GM19239 (cell line): ENCODE measurements around the gene TNIK.
A peak's percentile ranks its signal among the peaks of the same experiment; 100 is the strongest.

Experiments
- DNase-seq: peaks from one replicate; pipeline ENCODE4 v3.0.0; 2011; ENCODE audit warnings: low spot score; ENCODE audit not compliant: insufficient read length
- FAIRE-seq: peaks from 2 replicates; lab custom pipeline; 2011; peaks lifted over from hg19 to GRCh38; lab: Jason Lieb, UNC

The TNIK gene

GRCh38 chr3:171459942-171460724 lies at the start of gene TNIK:
Gene TNIK, minus strand, starts transcription at chr3:171460405. Its CDS starts 342 bp downstream, at chr3:171460063.
- DNase-seq = peak; percentile 66
- peak; percentile 98 for FAIRE-seq

- DNase-seq (no peak), FAIRE-seq (no peak)
Observed at GRCh38 chr3:171508676-171509075, 48.5 kb upstream of the TNIK start.

GRCh38 chr3:171508206-171508605 lies 48.0 kb upstream of the TNIK start:
- DNase-seq (no peak), FAIRE-seq (no peak)

GRCh38 chr3:171506743-171507319 lies 46.6 kb upstream of the TNIK start:
- DNase-seq = no peak
- no peak for FAIRE-seq

- no peak for DNase-seq
- FAIRE-seq = peak; percentile 11
Observed at GRCh38 chr3:171505822-171506333, 45.7 kb upstream of the TNIK start.

- FAIRE-seq (no peak), DNase-seq (no peak)
Observed at GRCh38 chr3:171504376-171504775, 44.2 kb upstream of the TNIK start.

- DNase-seq (no peak), FAIRE-seq (no peak)
Observed at GRCh38 chr3:171503817-171504216, 43.6 kb upstream of the TNIK start.

GRCh38 chr3:171498921-171499320 lies 38.7 kb upstream of the TNIK start:
- FAIRE-seq = no peak
- DNase-seq = no peak

GRCh38 chr3:171497468-171497867 lies 37.3 kb upstream of the TNIK start:
- FAIRE-seq = no peak
- DNase-seq = no peak

GRCh38 chr3:171495413-171495812 lies 35.2 kb upstream of the TNIK start:
- no peak for DNase-seq
- no peak for FAIRE-seq

- peak; percentile 37 for FAIRE-seq
- DNase-seq = no peak
Observed at GRCh38 chr3:171494457-171495109, 34.4 kb upstream of the TNIK start.

GRCh38 chr3:171491361-171491760 lies 31.2 kb upstream of the TNIK start:
- FAIRE-seq = no peak

GRCh38 chr3:171490901-171491300 lies 30.7 kb upstream of the TNIK start:
- FAIRE-seq (no peak), DNase-seq (no peak)

More at GRCh38 chr3:171491361-171491760, 31.2 kb upstream of the TNIK start:
- DNase-seq = no peak

GRCh38 chr3:171489348-171489747 lies 29.1 kb upstream of the TNIK start:
- FAIRE-seq = no peak
- no peak for DNase-seq

- FAIRE-seq (no peak), DNase-seq (no peak)
Observed at GRCh38 chr3:171488479-171488878, 28.3 kb upstream of the TNIK start.

GRCh38 chr3:171487382-171487781 lies 27.2 kb upstream of the TNIK start:
- no peak for DNase-seq
- no peak for FAIRE-seq

- DNase-seq = no peak
Observed at GRCh38 chr3:171485338-171485737, 25.1 kb upstream of the TNIK start.

GRCh38 chr3:171481011-171481410 lies 20.8 kb upstream of the TNIK start:
- FAIRE-seq = no peak
- DNase-seq = no peak

More at GRCh38 chr3:171485338-171485737, 25.1 kb upstream of the TNIK start:
- FAIRE-seq = no peak

- peak; percentile 78 for FAIRE-seq
Observed at GRCh38 chr3:171480526-171480925, 20.3 kb upstream of the TNIK start.

GRCh38 chr3:171476532-171477102 lies 16.4 kb upstream of the TNIK start:
- DNase-seq (no peak), FAIRE-seq (no peak)

More at GRCh38 chr3:171480526-171480925, 20.3 kb upstream of the TNIK start:
- no peak for DNase-seq

- no peak for DNase-seq
- no peak for FAIRE-seq
Observed at GRCh38 chr3:171472552-171472951, 12.3 kb upstream of the TNIK start.
